Fibroblast of the aortic adventitia (primary cell): ENCODE data around the gene CFB. TPM values are rescaled to one million over a fixed set of nuclear protein-coding genes. Genes with fewer than 3 reads are reported as not detected.
A peak's percentile ranks its signal among the peaks of the same experiment; 100 is the strongest.

Experiments
- DNase-seq: peaks from one replicate; pipeline ENCODE4 v3.0.0-alpha.2; 2010; ENCODE audit warnings: low read depth
- H3K4me3 ChIP-seq: 2 replicates; pipeline ENCODE4 v1.5.1; 2011; ENCODE audit warnings: low read depth, mild to moderate bottlenecking, control low read depth, low read length, moderate library complexity
- CTCF ChIP-seq: IDR thresholded peaks from 2 replicates; pipeline ENCODE4 v1.5.1; 2011; ENCODE audit warnings: mild to moderate bottlenecking, low read length, control low read depth, inconsistent platforms; ENCODE audit not compliant: insufficient read depth
- total RNA-seq: library from RNA; depleted of rRNA; stranded (reverse); fragments of >200 nt; gene quantifications from 2 replicates; pipeline ENCODE4 v1.2.3, GENCODE V29; 2012; ENCODE audit warnings: low replicate concordance

CFB gene
- total RNA-seq, 1 donor: 39.1 TPM

GRCh38 chr6:31940256-31940664 is 5.6 kb upstream of the CFB start:
- peak; percentile 14 for DNase-seq
- TF ChIP-seq CTCF: no peak
- no peak overlapping the region for H3K4me3 ChIP-seq

- no peak for TF ChIP-seq CTCF
- no peak overlapping the region for H3K4me3 ChIP-seq
- DNase-seq: no peak
Observed at GRCh38 chr6:31943742-31944141, 2.2 kb upstream of the CFB start.

DNA sequence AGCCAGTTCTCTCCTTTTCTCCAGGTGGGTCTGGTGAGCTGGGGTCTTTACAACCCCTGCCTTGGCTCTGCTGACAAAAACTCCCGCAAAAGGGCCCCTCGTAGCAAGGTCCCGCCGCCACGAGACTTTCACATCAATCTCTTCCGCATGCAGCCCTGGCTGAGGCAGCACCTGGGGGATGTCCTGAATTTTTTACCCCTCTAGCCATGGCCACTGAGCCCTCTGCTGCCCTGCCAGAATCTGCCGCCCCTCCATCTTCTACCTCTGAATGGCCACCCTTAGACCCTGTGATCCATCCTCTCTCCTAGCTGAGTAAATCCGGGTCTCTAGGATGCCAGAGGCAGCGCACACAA is 765 bp upstream of the CFB start:
- no peak for DNase-seq
- H3K4me3 ChIP-seq: peak overlapping the region; percentile 62
- TF ChIP-seq CTCF: no peak

GRCh38 chr6:31946370-31946885 is 533 bp downstream of the CFB start:
- TF ChIP-seq CTCF: no peak
- H3K4me3 ChIP-seq: peak overlapping the region; percentile 64
- no peak for DNase-seq

GRCh38 chr6:31947070-31947675 is 1.3 kb downstream of the CFB start:
- no peak for TF ChIP-seq CTCF
- DNase-seq: no peak
- H3K4me3 ChIP-seq: no peak overlapping the region

DNA sequence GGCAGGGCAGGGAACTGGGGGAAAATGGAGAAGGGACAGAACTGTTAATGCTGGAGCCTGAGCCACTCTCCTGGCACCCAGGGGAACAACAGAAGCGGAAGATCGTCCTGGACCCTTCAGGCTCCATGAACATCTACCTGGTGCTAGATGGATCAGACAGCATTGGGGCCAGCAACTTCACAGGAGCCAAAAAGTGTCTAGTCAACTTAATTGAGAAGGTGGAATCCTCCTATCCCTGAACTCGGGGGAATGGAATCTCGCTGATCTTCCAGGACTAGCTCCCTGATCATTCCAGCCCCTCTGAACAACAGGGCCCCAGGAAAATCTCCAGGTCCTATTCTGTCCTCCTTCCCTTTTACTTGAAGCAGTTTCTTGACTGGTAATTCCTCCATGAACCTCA is 2.0 kb downstream of the CFB start:
- TF ChIP-seq CTCF: no peak
- no peak for DNase-seq
- no peak overlapping the region for H3K4me3 ChIP-seq

GRCh38 chr6:31948306-31948705 is 2.4 kb downstream of the CFB start:
- no peak overlapping the region for H3K4me3 ChIP-seq
- no peak for TF ChIP-seq CTCF
- no peak for DNase-seq
